Body of pancreas (tissue), 4 donors: ENCODE results near the gene EIF4E.

Experiments
- CTCF ChIP-seq, 7 experiments: fragments of 450-650 bp in 4 of 7; fragments of 200-600 bp in 3 of 7; sonication (generic) in 3 of 7; IDR thresholded peaks; one replicate each; pipeline ENCODE4 v1.5.1; 2016 to 2019; ENCODE audit warnings: antibody characterized with exemption in 7 of 7
- POLR2A ChIP-seq, 3 donors: fragments of 450-650 bp; IDR thresholded peaks; one replicate each; pipeline ENCODE4 v1.6.1; 2016; ENCODE audit warnings: antibody characterized with exemption in 3 of 3, mild to moderate bottlenecking in 2 of 3

GRCh38 chr4:98861100-98861884, 67.6 kb downstream of the EIF4E start:
- TF ChIP-seq POLR2A (IDR thresholded peaks at IDR 0.05) (no peak), CTCF (IDR thresholded peaks at IDR 0.05) (no peak)
